ENCODE results near the gene GALNT13. TPM values are rescaled to one million over a fixed set of nuclear protein-coding genes. Genes with fewer than 3 reads are reported as not detected.

The GALNT13 gene
- total and polyA plus RNA-seq, 2 donors (not counting 1 experiment from before 2014, with no cell fraction given), result 0.17 TPM; not detected in 1

DNA sequence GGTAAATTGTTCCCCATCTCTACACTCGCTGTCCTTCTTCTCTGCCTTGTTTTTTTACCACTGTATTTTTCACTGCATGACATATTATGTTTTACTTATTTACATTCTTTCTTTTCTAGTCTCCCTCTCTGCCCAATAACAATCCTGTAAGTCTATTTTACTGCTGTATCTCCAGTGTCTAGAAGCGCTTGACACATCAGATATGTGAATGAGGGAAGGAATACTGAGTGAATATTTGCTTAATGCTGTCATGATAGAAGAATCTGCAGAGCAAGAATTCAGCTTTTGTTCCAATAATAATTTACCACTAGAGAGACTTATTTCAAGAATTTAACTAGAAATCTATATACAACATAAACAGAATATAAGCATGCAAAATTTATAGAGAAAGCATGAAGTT, 99.5 kb downstream of the GALNT13 start:
- Histone ChIP-seq H2AFZ (ENCODE audit: low read length) (no peak overlapping the region), H3K9ac (ENCODE audit: insufficient read depth, low read length) (no peak overlapping the region), H3K36me3 (ENCODE audit: control insufficient read depth, insufficient read depth, low read length) (no peaks in the 10 kb centered on the region), H3K79me2 (ENCODE audit: control insufficient read depth, insufficient read depth, low read length) (no peaks in the 10 kb centered on the region), H3K27ac (ENCODE audit: insufficient read depth, low read length) (no peak overlapping the region), H3K9me3 (ENCODE audit: control insufficient read depth, insufficient read depth, low read depth, low read length) (no peaks in the 10 kb centered on the region), H3K4me3 (replicated peaks in 1 of 4; ENCODE audit: control extremely low read depth in 1 of 4, insufficient read depth in 1 of 4, low read depth in 3 of 4, low read length in 4 of 4) (no peak overlapping the region), H3K4me1 (ENCODE audit: control insufficient read depth, extremely low read depth, insufficient read depth, low read length) (no peaks in the 10 kb centered on the region), H3K27me3 (ENCODE audit: control insufficient read depth, insufficient read depth, low read length) (no peaks in the 10 kb centered on the region), H3K4me2 (ENCODE audit: extremely low read depth, insufficient read depth, low read length) (no peak overlapping the region), H4K20me1 (ENCODE audit: control insufficient read depth, extremely low read depth, insufficient read depth, low read length) (no peaks in the 10 kb centered on the region)
- no peak for TF ChIP-seq EZH2 (IDR thresholded peaks at IDR 0.05; ENCODE audit: low read length, missing control alignments)
- TF ChIP-seq, protein P1, sequence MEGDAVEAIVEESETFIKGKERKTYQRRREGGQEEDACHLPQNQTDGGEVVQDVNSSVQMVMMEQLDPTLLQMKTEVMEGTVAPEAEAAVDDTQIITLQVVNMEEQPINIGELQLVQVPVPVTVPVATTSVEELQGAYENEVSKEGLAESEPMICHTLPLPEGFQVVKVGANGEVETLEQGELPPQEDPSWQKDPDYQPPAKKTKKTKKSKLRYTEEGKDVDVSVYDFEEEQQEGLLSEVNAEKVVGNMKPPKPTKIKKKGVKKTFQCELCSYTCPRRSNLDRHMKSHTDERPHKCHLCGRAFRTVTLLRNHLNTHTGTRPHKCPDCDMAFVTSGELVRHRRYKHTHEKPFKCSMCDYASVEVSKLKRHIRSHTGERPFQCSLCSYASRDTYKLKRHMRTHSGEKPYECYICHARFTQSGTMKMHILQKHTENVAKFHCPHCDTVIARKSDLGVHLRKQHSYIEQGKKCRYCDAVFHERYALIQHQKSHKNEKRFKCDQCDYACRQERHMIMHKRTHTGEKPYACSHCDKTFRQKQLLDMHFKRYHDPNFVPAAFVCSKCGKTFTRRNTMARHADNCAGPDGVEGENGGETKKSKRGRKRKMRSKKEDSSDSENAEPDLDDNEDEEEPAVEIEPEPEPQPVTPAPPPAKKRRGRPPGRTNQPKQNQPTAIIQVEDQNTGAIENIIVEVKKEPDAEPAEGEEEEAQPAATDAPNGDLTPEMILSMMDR (conservative IDR thresholded peaks at IDR 0.05 in 1 of 2, IDR thresholded peaks at IDR 0.05 in 1 of 2; ENCODE audit: low read depth in 1 of 2, low read length in 2 of 2), result no peak
- peak in 1 of 2 donors; percentile 51 for DNase-seq (ENCODE audit: low read depth in 2 of 2)

DNA sequence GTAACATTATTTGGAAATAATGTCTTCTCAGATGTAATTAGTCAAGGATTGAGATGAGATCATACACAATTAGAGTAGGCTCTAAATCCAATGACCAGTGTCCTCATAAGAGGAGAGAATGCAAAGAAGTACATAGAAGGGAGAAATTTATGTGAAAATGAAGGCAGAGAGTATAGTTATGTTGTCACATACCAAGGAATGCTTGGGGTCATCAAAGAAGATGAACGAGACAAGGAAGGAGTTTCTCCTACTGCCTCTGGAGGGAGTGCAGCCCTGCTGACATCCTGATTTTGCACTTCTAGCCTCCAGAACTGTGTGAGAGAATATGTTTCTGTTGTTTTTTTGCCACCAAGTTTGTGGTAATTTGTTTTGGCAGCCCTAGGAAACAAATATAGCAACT, 100.1 kb downstream of the GALNT13 start:
- H3K79me2 ChIP-seq (ENCODE audit: control insufficient read depth, insufficient read depth, low read length), result no peaks in the 10 kb centered on the region
- DNase-seq (ENCODE audit: low read depth in 2 of 2), result no peak
- H2AFZ ChIP-seq (ENCODE audit: low read length), result no peak overlapping the region
- no peaks in the 10 kb centered on the region for H4K20me1 ChIP-seq (ENCODE audit: control insufficient read depth, extremely low read depth, insufficient read depth, low read length)
- H3K4me3 ChIP-seq (replicated peaks in 1 of 4; ENCODE audit: control extremely low read depth in 1 of 4, insufficient read depth in 1 of 4, low read depth in 3 of 4, low read length in 4 of 4), result no peak overlapping the region
- no peak overlapping the region for H3K9ac ChIP-seq (ENCODE audit: insufficient read depth, low read length)
- no peak overlapping the region for H3K4me2 ChIP-seq (ENCODE audit: extremely low read depth, insufficient read depth, low read length)
- TF ChIP-seq EZH2 (IDR thresholded peaks at IDR 0.05; ENCODE audit: low read length, missing control alignments), result no peak
- TF ChIP-seq, protein P1 (conservative IDR thresholded peaks at IDR 0.05 in 1 of 2, IDR thresholded peaks at IDR 0.05 in 1 of 2; ENCODE audit: low read depth in 1 of 2, low read length in 2 of 2), result no peak
- H3K27ac ChIP-seq (ENCODE audit: insufficient read depth, low read length), result no peak overlapping the region
- no peaks in the 10 kb centered on the region for H3K4me1 ChIP-seq (ENCODE audit: control insufficient read depth, extremely low read depth, insufficient read depth, low read length)
- no peaks in the 10 kb centered on the region for H3K27me3 ChIP-seq (ENCODE audit: control insufficient read depth, insufficient read depth, low read length)
- H3K9me3 ChIP-seq (ENCODE audit: control insufficient read depth, insufficient read depth, low read depth, low read length), result no peaks in the 10 kb centered on the region
- H3K36me3 ChIP-seq (ENCODE audit: control insufficient read depth, insufficient read depth, low read length), result no peaks in the 10 kb centered on the region

DNA sequence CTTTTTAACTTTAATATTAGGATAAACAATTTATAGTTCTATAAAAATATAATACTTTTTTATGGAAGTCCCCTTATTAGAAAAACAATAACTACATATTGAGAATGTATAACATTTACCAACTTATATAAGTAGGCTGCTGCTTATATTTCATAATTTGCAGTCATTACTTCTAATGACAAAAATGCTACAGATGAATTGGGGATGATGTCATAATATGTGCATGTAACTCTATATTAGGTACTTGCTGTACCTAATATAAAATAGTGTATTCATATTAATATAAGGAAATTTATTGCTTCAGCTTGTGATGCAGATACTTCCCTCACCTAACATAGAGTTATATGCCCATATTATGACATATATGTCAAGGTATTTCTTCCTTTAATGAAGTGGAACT, 100.7 kb downstream of the GALNT13 start:
- H3K4me2 ChIP-seq (ENCODE audit: extremely low read depth, insufficient read depth, low read length), result no peak overlapping the region
- no peak overlapping the region for H3K27ac ChIP-seq (ENCODE audit: insufficient read depth, low read length)
- H3K9ac ChIP-seq (ENCODE audit: insufficient read depth, low read length), result no peak overlapping the region
- TF ChIP-seq EZH2 (IDR thresholded peaks at IDR 0.05; ENCODE audit: low read length, missing control alignments), result no peak
- TF ChIP-seq, protein P1 (conservative IDR thresholded peaks at IDR 0.05 in 1 of 2, IDR thresholded peaks at IDR 0.05 in 1 of 2; ENCODE audit: low read depth in 1 of 2, low read length in 2 of 2), result no peak
- H3K4me3 ChIP-seq (replicated peaks in 1 of 4; ENCODE audit: control extremely low read depth in 1 of 4, insufficient read depth in 1 of 4, low read depth in 3 of 4, low read length in 4 of 4), result no peak overlapping the region
- no peak overlapping the region for H2AFZ ChIP-seq (ENCODE audit: low read length)
- no peaks in the 10 kb centered on the region for H3K36me3 ChIP-seq (ENCODE audit: control insufficient read depth, insufficient read depth, low read length)
- H3K79me2 ChIP-seq (ENCODE audit: control insufficient read depth, insufficient read depth, low read length), result no peaks in the 10 kb centered on the region
- H3K4me1 ChIP-seq (ENCODE audit: control insufficient read depth, extremely low read depth, insufficient read depth, low read length), result no peaks in the 10 kb centered on the region
- H3K27me3 ChIP-seq (ENCODE audit: control insufficient read depth, insufficient read depth, low read length), result no peaks in the 10 kb centered on the region
- no peaks in the 10 kb centered on the region for H3K9me3 ChIP-seq (ENCODE audit: control insufficient read depth, insufficient read depth, low read depth, low read length)
- H4K20me1 ChIP-seq (ENCODE audit: control insufficient read depth, extremely low read depth, insufficient read depth, low read length), result no peaks in the 10 kb centered on the region
- DNase-seq (ENCODE audit: low read depth in 2 of 2), result no peak

Data from fibroblast of lung (primary cell).